HepG2 (cell line): ENCODE results near the gene GALNT17. TPM values are rescaled to one million over a fixed set of nuclear protein-coding genes. Genes with fewer than 3 reads are reported as not detected.

Source experiments
- ATAC-seq: fragments of 200-7000 bp; cut with Tn5 transposase; 3 replicates; pipeline ENCODE4 v1.9.1; 2020; ENCODE audit warnings: mild to moderate bottlenecking, moderate library complexity
- BruUV-seq: library from RNA; stranded (reverse); fragments of 400-500 nt; replicated peaks from 2 replicates; lab custom pipeline; 2021; lab: Mats Ljungman, UMichigan
- CTCF ChIA-PET: fragments of 300-600 bp; formaldehyde crosslinking; extraction: SDS; loops from one replicate; lab custom pipeline; 2021; ENCODE audit warnings: low total read pairs, inconsistent platforms, low intra/inter-chr PET ratio; lab: Yijun Ruan, JAX
- POLR2A ChIA-PET: fragments of 350-600 bp; sonication (Branson Sonifier 250); formaldehyde crosslinking; loops from one replicate; lab custom pipeline; 2020; ENCODE audit warnings: antibody characterized with exemption, inconsistent platforms; lab: Yijun Ruan, JAX
- DNase-seq: peaks from one replicate; pipeline ENCODE4 v3.0.0-alpha.2; 2015; ENCODE audit warnings: low spot score
- FAIRE-seq: peaks from 3 replicates; lab custom pipeline; 2011; peaks lifted over from hg19 to GRCh38; lab: Jason Lieb, UNC
- H2AFZ ChIP-seq: one replicate; pipeline ENCODE4 v1.6.1; 2011; ENCODE audit warnings: low read length, inconsistent platforms
- H3K27ac ChIP-seq: fragments of 300-600 bp; 3 replicates; pipeline ENCODE4 v1.8.0; 2011; ENCODE audit warnings: mixed run types, mild to moderate bottlenecking, mixed read lengths, low read length, inconsistent platforms; ENCODE audit not compliant: insufficient read depth; ENCODE audit errors: extremely low read length
- H3K27me3 ChIP-seq, 2 experiments: fragments of 200-600 bp in 1 of 2; 2 replicates in 1 of 2; 3 replicates in 1 of 2; pipeline versions ENCODE4 v1.6.0 to v1.8.0; 2011; ENCODE audit warnings: low read length in 2 of 2, mild to moderate bottlenecking in 2 of 2, moderate library complexity in 2 of 2, inconsistent platforms in 1 of 2; ENCODE audit not compliant: insufficient read depth in 2 of 2, control insufficient read depth in 1 of 2
- H3K36me3 ChIP-seq, 2 experiments: fragments of 200-600 bp in 1 of 2; replicated peaks in 1 of 2; 2 replicates in 1 of 2; 3 replicates in 1 of 2; pipeline versions ENCODE4 v1.5.1 to v1.8.0; 2011; ENCODE audit warnings: low read length in 2 of 2, inconsistent platforms in 1 of 2; ENCODE audit not compliant: insufficient read depth in 2 of 2, control insufficient read depth in 1 of 2
- H3K4me1 ChIP-seq: 2 replicates; pipeline ENCODE4 v1.5.1; 2012; ENCODE audit warnings: low read length, inconsistent platforms; ENCODE audit not compliant: insufficient read depth
- H3K4me2 ChIP-seq: 2 replicates; pipeline ENCODE4 v1.6.0; 2011; ENCODE audit warnings: low read depth, low read length, inconsistent platforms
- H3K4me3 ChIP-seq, 3 experiments: fragments of 200-600 bp in 1 of 3; sonication (generic), shearing (Covaris generic) in 1 of 3; replicated peaks in 1 of 3; 2 replicates each; pipeline ENCODE4 v1.5.1; 2011 to 2016; ENCODE audit warnings: low read length in 3 of 3, inconsistent platforms in 2 of 3, low read depth in 2 of 3, mild to moderate bottlenecking in 2 of 3, control low read depth in 1 of 3, mixed read lengths in 1 of 3; ENCODE audit not compliant: insufficient read depth in 1 of 3
- H3K79me2 ChIP-seq: one replicate; pipeline ENCODE4 v1.6.1; 2011; ENCODE audit warnings: low read length, inconsistent platforms; ENCODE audit not compliant: insufficient read depth
- H3K9ac ChIP-seq: 2 replicates; pipeline ENCODE4 v1.6.0; 2011; ENCODE audit warnings: mild to moderate bottlenecking, low read depth, low read length, inconsistent platforms; ENCODE audit not compliant: insufficient read depth
- H3K9me3 ChIP-seq: 2 replicates; pipeline ENCODE4 v1.5.1; 2012; ENCODE audit warnings: mild to moderate bottlenecking, low read length
- H4K20me1 ChIP-seq: 2 replicates; pipeline ENCODE4 v1.6.0; 2011; ENCODE audit warnings: inconsistent platforms, mild to moderate bottlenecking, low read length, moderate library complexity; ENCODE audit not compliant: insufficient read depth
- CC2D1A ChIP-seq: sonication (generic); formaldehyde crosslinking; IDR thresholded peaks from 2 replicates; pipeline ENCODE4 v1.8.1; 2023; ENCODE audit warnings: mild to moderate bottlenecking, missing genetic modification reagents
- ELF3 ChIP-seq: IDR thresholded peaks from 2 replicates; pipeline ENCODE4 v1.6.1; 2016; ENCODE audit warnings: missing genetic modification reagents, missing compliant biosample characterization
- FOXA1 ChIP-seq, 2 experiments: fragments of 450-650 bp in 1 of 2; sonication (generic) in 1 of 2; formaldehyde crosslinking in 1 of 2; IDR thresholded peaks; 2 replicates each; pipeline versions ENCODE4 v1.4.0 to v1.6.1; 2016 to 2020; ENCODE audit warnings: missing genetic modification reagents in 1 of 2
- PAXIP1 ChIP-seq: sonication (generic); formaldehyde crosslinking; conservative IDR thresholded peaks from 2 replicates; pipeline ENCODE4 v1.4.0; 2020; ENCODE audit warnings: mild to moderate bottlenecking, missing genetic modification reagents, moderate library complexity
- PRDM4 ChIP-seq: sonication (generic); formaldehyde crosslinking; IDR thresholded peaks from 2 replicates; pipeline ENCODE4 v1.9.0; 2021; ENCODE audit warnings: missing genetic modification reagents, borderline replicate concordance
- RELA ChIP-seq: sonication (generic); formaldehyde crosslinking; IDR thresholded peaks from 2 replicates; pipeline ENCODE4 v1.4.0; 2020; ENCODE audit warnings: missing genetic modification reagents
- ZNF598 ChIP-seq: sonication (generic); formaldehyde crosslinking; IDR thresholded peaks from 2 replicates; pipeline ENCODE4 v1.5.1; 2020; ENCODE audit warnings: mild to moderate bottlenecking, missing genetic modification reagents, borderline replicate concordance
- WGBS: methylation state at CpG from one replicate; pipeline ENCODE4 v1.1.6; 2017; ENCODE audit warnings: low lambda C conversion rate; 5-methylcytosine and 5-hydroxymethylcytosine counted together
- in situ Hi-C: cut with HindIII; loops from 2 replicates; pipeline ENCODE4 v1.10.0; 2017; ENCODE audit warnings: low pct_unique_long_range_greater_than_20kb; ENCODE audit not compliant: extremely low pct_ligation_motif_present
- intact Hi-C: fragments of 100-400 bp; cut with micrococcal nuclease; formaldehyde crosslinking; loops from one replicate; pipeline ENCODE4 v1.10.0; 2022; ENCODE audit not compliant: unreplicated experiment
- polyA plus RNA-seq, 8 experiments: library from polyadenylated mRNA; depleted of rRNA in 3 of 8; stranded (reverse) in 7 of 8; unstranded in 1 of 8; fragments of >200 nt; fragmentation: Illumina TruSeq in 4 of 8; extraction: Trizol in 4 of 8; gene quantifications; 2 replicates each; pipeline versions ENCODE4 v1.2.1 to v1.2.3, GENCODE V29; 2011 to 2016; ENCODE audit warnings: low read depth in 4 of 8, missing spikeins in 1 of 8, mixed read lengths in 1 of 8; ENCODE audit not compliant: insufficient read depth in 1 of 8
- total RNA-seq, 5 experiments: library from RNA; depleted of rRNA; stranded (reverse); fragments of >200 nt; fragmentation: Illumina TruSeq; extraction: Trizol; gene quantifications; 2 replicates each; pipeline ENCODE4 v1.2.3, GENCODE V29; 2016; ENCODE audit warnings: low read depth in 1 of 5

Gene GALNT17
- total and polyA plus RNA-seq, 2 of the 13 experiments (the other 11 are each of a cell fraction or from before 2014, with no cell fraction given): not detected

GRCh38 chr7:71539615-71540014, 407.7 kb downstream of the GALNT17 start:
- Histone ChIP-seq H3K9me3 (no peaks in the 10 kb centered on the region), H3K4me3 (no peak overlapping the region), H3K4me2 (no peak overlapping the region), H2AFZ (no peak overlapping the region), H3K27me3 (peaks cover 0 to 8% of the 10 kb centered on the region in 2 experiments; a peak in 1 of 5 replicates), H4K20me1 (no peaks in the 10 kb centered on the region), H3K79me2 (no peaks in the 10 kb centered on the region), H3K27ac (no peak overlapping the region), H3K36me3 (no peaks in the 10 kb centered on the region), H3K9ac (no peak overlapping the region), H3K4me1 (no peaks in the 10 kb centered on the region)
- in situ Hi-C loops: no loop called here
- intact Hi-C loops: no loop called here
- ChIA-PET POLR2A (no interaction called here), CTCF (no interaction called here)
- BruUV-seq: no TSS peak
- no peak for ATAC-seq
- 48% methylated on average over 4 of the region's 4 CpGs for WGBS
- no peak for DNase-seq
- TF ChIP-seq ZNF598 (CRISPR knock-in tag) (no peak), RELA (CRISPR knock-in tag) (no peak), FOXA1 (IDR thresholded peaks at IDR 0.05) (no peak), FOXA1 (CRISPR knock-in tag; IDR thresholded peaks at IDR 0.05) (no peak), PRDM4 (CRISPR knock-in tag) (no peak), PAXIP1 (CRISPR knock-in tag) (no peak), CC2D1A (CRISPR knock-in tag) (no peak), ELF3 (CRISPR knock-in tag) (no peak)
- no peak for FAIRE-seq
